SK-N-SH treated with all-trans-retinoic acid at 6 μM for 48 hours (cell line): ENCODE measurements around the gene LIN7B.

ENCODE experiments used
- ARNTL ChIP-seq: fragments of 450-650 bp; formaldehyde crosslinking; IDR thresholded peaks from 2 replicates; pipeline ENCODE4 v1.5.0; 2020; ENCODE audit warnings: low read depth, mild to moderate bottlenecking, moderate library complexity, borderline replicate concordance
- ESRRG ChIP-seq: fragments of 250-450 bp; sonication (Bioruptor Pico); IDR thresholded peaks from 2 replicates; pipeline ENCODE4 v1.6.1; 2021; ENCODE audit warnings: mild to moderate bottlenecking
- SNAI2 ChIP-seq: fragments of 250-450 bp; sonication (Bioruptor Pico); IDR thresholded peaks from 2 replicates; pipeline ENCODE4 v1.5.0; 2020; ENCODE audit warnings: mild to moderate bottlenecking, moderate library complexity
- TF ChIP-seq, protein P1 (sequence below): fragments of 250-450 bp; sonication (Bioruptor Pico); IDR thresholded peaks from 2 replicates; pipeline ENCODE4 v1.8.0; 2021; ENCODE audit warnings: low read depth, mild to moderate bottlenecking, moderate library complexity, borderline replicate concordance
- TF ChIP-seq, protein P2 (sequence below): fragments of 250-450 bp; sonication (Bioruptor Pico); IDR thresholded peaks from 2 replicates; pipeline ENCODE4 v1.8.0; 2020; ENCODE audit warnings: mild to moderate bottlenecking, moderate library complexity, borderline replicate concordance

DNA sequence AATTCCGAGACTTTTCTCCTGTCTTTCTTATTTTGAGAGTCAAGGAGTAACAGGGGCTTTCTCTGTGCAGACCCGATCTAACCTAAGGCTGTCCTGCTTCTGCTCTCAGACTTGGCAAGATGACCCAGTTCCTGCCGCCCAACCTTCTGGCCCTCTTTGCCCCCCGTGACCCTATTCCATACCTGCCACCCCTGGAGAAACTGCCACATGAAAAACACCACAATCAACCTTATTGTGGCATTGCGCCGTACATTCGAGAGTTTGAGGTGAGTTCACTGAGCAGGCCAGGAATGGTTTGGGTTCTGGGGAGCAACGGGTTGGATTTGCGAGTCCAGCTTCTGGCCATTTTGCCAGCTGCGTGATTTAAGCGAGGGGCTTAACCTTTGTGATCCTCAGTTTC, 27.9 kb upstream of the LIN7B start:
- TF ChIP-seq ARNTL (CRISPR knock-in tag) (no peak), SNAI2 (CRISPR knock-in tag) (no peak), ESRRG (no peak)
- TF ChIP-seq, protein P1, sequence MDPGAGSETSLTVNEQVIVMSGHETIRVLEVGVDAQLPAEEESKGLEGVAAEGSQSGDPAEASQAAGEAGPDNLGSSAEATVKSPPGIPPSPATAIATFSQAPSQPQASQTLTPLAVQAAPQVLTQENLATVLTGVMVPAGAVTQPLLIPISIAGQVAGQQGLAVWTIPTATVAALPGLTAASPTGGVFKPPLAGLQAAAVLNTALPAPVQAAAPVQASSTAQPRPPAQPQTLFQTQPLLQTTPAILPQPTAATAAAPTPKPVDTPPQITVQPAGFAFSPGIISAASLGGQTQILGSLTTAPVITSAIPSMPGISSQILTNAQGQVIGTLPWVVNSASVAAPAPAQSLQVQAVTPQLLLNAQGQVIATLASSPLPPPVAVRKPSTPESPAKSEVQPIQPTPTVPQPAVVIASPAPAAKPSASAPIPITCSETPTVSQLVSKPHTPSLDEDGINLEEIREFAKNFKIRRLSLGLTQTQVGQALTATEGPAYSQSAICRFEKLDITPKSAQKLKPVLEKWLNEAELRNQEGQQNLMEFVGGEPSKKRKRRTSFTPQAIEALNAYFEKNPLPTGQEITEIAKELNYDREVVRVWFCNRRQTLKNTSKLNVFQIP (CRISPR knock-in tag) = no peak
- TF ChIP-seq, protein P2, sequence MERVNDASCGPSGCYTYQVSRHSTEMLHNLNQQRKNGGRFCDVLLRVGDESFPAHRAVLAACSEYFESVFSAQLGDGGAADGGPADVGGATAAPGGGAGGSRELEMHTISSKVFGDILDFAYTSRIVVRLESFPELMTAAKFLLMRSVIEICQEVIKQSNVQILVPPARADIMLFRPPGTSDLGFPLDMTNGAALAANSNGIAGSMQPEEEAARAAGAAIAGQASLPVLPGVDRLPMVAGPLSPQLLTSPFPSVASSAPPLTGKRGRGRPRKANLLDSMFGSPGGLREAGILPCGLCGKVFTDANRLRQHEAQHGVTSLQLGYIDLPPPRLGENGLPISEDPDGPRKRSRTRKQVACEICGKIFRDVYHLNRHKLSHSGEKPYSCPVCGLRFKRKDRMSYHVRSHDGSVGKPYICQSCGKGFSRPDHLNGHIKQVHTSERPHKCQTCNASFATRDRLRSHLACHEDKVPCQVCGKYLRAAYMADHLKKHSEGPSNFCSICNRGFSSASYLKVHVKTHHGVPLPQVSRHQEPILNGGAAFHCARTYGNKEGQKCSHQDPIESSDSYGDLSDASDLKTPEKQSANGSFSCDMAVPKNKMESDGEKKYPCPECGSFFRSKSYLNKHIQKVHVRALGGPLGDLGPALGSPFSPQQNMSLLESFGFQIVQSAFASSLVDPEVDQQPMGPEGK = no peak
